HepG2 (cell line): ENCODE data around the gene TPD52L2. TPM values are rescaled to one million over a fixed set of nuclear protein-coding genes. Genes with fewer than 3 reads are reported as not detected.
A peak's percentile ranks its signal among the peaks of the same experiment; 100 is the strongest.

Experiments used
- AGO2 ChIP-seq: fragments of 200-400 bp; formaldehyde crosslinking; optimal IDR thresholded peaks from 2 replicates; pipeline ENCODE3; 2017; ENCODE audit warnings: mild to moderate bottlenecking, low read depth, low read length, moderate library complexity
- ETV5 ChIP-seq: IDR thresholded peaks from 2 replicates; pipeline ENCODE4 v1.6.1; 2018; ENCODE audit warnings: missing biosample characterization, missing genetic modification reagents, inconsistent platforms, borderline replicate concordance
- FLYWCH1 ChIP-seq: sonication (generic); formaldehyde crosslinking; IDR thresholded peaks from 2 replicates; pipeline ENCODE4 v1.8.1; 2023; ENCODE audit warnings: mild to moderate bottlenecking, missing genetic modification reagents
- FOXO1 ChIP-seq: sonication (generic); formaldehyde crosslinking; IDR thresholded peaks from 2 replicates; pipeline ENCODE4 v1.4.0; 2020; ENCODE audit warnings: missing genetic modification reagents
- GFI1 ChIP-seq: sonication (generic); formaldehyde crosslinking; IDR thresholded peaks from 2 replicates; pipeline ENCODE4 v1.5.0; 2020; ENCODE audit warnings: missing genetic modification reagents, mild to moderate bottlenecking, borderline replicate concordance
- HOXA9 ChIP-seq: sonication (generic); formaldehyde crosslinking; IDR thresholded peaks from 2 replicates; pipeline ENCODE4 v1.8.1; 2022; ENCODE audit warnings: missing genetic modification reagents, mild to moderate bottlenecking, moderate library complexity, borderline replicate concordance
- MEIS1 ChIP-seq: sonication (generic); formaldehyde crosslinking; IDR thresholded peaks from 2 replicates; pipeline ENCODE4 v1.9.0; 2021; ENCODE audit warnings: mild to moderate bottlenecking, missing genetic modification reagents, moderate library complexity, borderline replicate concordance
- PAF1 ChIP-seq: IDR thresholded peaks from 2 replicates; pipeline ENCODE4 v1.6.1; 2016; ENCODE audit warnings: missing genetic modification reagents, missing compliant biosample characterization
- RELA ChIP-seq: sonication (generic); formaldehyde crosslinking; IDR thresholded peaks from 2 replicates; pipeline ENCODE4 v1.4.0; 2020; ENCODE audit warnings: missing genetic modification reagents
- RXRB ChIP-seq: IDR thresholded peaks from 2 replicates; pipeline ENCODE4 v1.6.1; 2016; ENCODE audit warnings: borderline replicate concordance, missing genetic modification reagents, missing compliant biosample characterization
- SMAD1 ChIP-seq: sonication (generic); formaldehyde crosslinking; IDR thresholded peaks from 2 replicates; pipeline ENCODE4 v1.4.0; 2020; ENCODE audit warnings: missing genetic modification reagents, low read depth, mild to moderate bottlenecking, borderline replicate concordance
- YY1 ChIP-seq: IDR thresholded peaks from 2 replicates; pipeline ENCODE4 v1.6.1; 2011; ENCODE audit warnings: low read length, low read depth, moderate library complexity, mild to moderate bottlenecking; ENCODE audit not compliant: insufficient read depth, insufficient replicate concordance
- ZNF232 ChIP-seq: sonication (generic); formaldehyde crosslinking; IDR thresholded peaks from 2 replicates; pipeline ENCODE4 v1.4.0; 2020; ENCODE audit warnings: missing genetic modification reagents, borderline replicate concordance
- ZNF383 ChIP-seq: sonication (generic); formaldehyde crosslinking; IDR thresholded peaks from 2 replicates; pipeline ENCODE4 v1.4.0; 2020; ENCODE audit warnings: missing genetic modification reagents, mild to moderate bottlenecking, borderline replicate concordance
- ZNF432 ChIP-seq: sonication (generic); formaldehyde crosslinking; IDR thresholded peaks from 2 replicates; pipeline ENCODE4 v1.5.0; 2020; ENCODE audit warnings: missing genetic modification reagents, mild to moderate bottlenecking, borderline replicate concordance
- polyA plus RNA-seq, 8 experiments: library from polyadenylated mRNA; depleted of rRNA in 3 of 8; stranded (reverse) in 7 of 8; unstranded in 1 of 8; fragments of >200 nt; fragmentation: Illumina TruSeq in 4 of 8; extraction: Trizol in 4 of 8; gene quantifications; 2 replicates each; pipeline versions ENCODE4 v1.2.1 to v1.2.3, GENCODE V29; 2011 to 2016; ENCODE audit warnings: low read depth in 4 of 8, missing spikeins in 1 of 8, mixed read lengths in 1 of 8; ENCODE audit not compliant: insufficient read depth in 1 of 8
- total RNA-seq, 5 experiments: library from RNA; depleted of rRNA; stranded (reverse); fragments of >200 nt; fragmentation: Illumina TruSeq; extraction: Trizol; gene quantifications; 2 replicates each; pipeline ENCODE4 v1.2.3, GENCODE V29; 2016; ENCODE audit warnings: low read depth in 1 of 5
- TF ChIP-seq, protein P1 (sequence below): sonication (generic); formaldehyde crosslinking; IDR thresholded peaks from 2 replicates; pipeline ENCODE4 v1.5.0; 2020; ENCODE audit warnings: missing genetic modification reagents
- TF ChIP-seq, protein P2 (sequence below): sonication (generic); formaldehyde crosslinking; IDR thresholded peaks from 2 replicates; pipeline ENCODE4 v1.5.0; 2020; ENCODE audit warnings: mild to moderate bottlenecking, missing genetic modification reagents, moderate library complexity
- TF ChIP-seq, protein P3 (sequence below): sonication (generic); formaldehyde crosslinking; IDR thresholded peaks from 2 replicates; pipeline ENCODE4 v1.5.0; 2020; ENCODE audit warnings: mild to moderate bottlenecking, missing genetic modification reagents
- TF ChIP-seq, protein P4 (sequence below): sonication (generic); formaldehyde crosslinking; conservative IDR thresholded peaks from 2 replicates; pipeline ENCODE4 v1.8.0; 2022; ENCODE audit warnings: missing genetic modification reagents
- TF ChIP-seq, protein P5 (sequence below): sonication (generic); formaldehyde crosslinking; IDR thresholded peaks from 2 replicates; pipeline ENCODE4 v1.5.0; 2020; ENCODE audit warnings: mild to moderate bottlenecking, low read depth, missing genetic modification reagents, borderline replicate concordance

Gene TPD52L2
- total and polyA plus RNA-seq, 2 of the 13 experiments (the other 11 are each of a cell fraction or from before 2014, with no cell fraction given) = 156 to 184 TPM

DNA sequence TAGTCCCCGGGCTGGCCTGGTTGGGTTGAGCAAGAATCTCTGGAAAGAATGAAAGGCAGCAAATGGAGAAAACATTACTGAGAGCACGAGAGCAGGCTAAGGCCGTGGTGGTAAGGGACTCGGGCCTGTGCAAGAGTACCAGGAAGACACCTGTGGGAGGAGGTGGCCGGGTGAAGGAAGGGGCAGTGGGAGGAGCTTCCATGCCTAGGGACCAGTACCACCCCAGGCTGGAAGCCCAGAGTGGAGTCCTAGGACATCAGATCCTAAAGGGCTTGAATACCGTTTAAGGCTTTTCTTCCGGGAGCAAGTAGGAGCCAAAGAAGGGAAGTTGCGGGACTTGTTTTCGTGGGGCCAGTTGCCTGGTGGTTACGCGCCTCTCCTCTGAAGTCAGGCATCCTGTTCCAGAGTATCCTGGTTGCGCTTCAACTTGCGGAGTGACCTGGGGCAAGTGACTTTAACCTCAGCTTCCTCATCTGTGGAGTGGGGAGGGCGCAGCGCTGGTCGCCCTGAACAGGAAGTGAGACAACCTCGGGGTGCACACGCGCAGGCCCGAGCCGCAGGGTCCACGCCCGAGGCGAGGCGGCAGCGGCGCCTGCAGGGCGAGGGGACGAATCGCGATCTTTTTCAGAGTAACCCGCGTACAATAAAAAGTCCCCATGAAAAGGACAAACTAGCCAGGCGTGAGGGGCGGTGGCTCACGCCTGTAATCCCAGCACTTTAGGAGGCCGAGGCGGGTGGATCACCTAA, 1.1 kb upstream of the TPD52L2 start (continued):
- TF ChIP-seq ETV5 (CRISPR knock-in tag) (peak; percentile 93), RELA (CRISPR knock-in tag) (no peak; the same call in none of the 2 replicates), MEIS1 (CRISPR knock-in tag) (peak; percentile 69), FOXO1 (no peak; the same call in 1 of the 2 replicates), SMAD1 (CRISPR knock-in tag) (peak; percentile 88; the same call in 1 of the 2 replicates), RXRB (CRISPR knock-in tag) (peak; percentile 78), FLYWCH1 (no peak), HOXA9 (no peak), ZNF432 (no peak), ZNF232 (peak; percentile 23; the same call in 1 of the 2 replicates), PAF1 (CRISPR knock-in tag) (0 out of 2 replicates have a peak, but pooled peaks have one; percentile 33), ZNF383 (CRISPR knock-in tag) (no peak), AGO2 (peak; percentile 85), GFI1 (peak; percentile 74; the same call in 1 of the 2 replicates), YY1 (peak; percentile 73)
- TF ChIP-seq, protein P1, sequence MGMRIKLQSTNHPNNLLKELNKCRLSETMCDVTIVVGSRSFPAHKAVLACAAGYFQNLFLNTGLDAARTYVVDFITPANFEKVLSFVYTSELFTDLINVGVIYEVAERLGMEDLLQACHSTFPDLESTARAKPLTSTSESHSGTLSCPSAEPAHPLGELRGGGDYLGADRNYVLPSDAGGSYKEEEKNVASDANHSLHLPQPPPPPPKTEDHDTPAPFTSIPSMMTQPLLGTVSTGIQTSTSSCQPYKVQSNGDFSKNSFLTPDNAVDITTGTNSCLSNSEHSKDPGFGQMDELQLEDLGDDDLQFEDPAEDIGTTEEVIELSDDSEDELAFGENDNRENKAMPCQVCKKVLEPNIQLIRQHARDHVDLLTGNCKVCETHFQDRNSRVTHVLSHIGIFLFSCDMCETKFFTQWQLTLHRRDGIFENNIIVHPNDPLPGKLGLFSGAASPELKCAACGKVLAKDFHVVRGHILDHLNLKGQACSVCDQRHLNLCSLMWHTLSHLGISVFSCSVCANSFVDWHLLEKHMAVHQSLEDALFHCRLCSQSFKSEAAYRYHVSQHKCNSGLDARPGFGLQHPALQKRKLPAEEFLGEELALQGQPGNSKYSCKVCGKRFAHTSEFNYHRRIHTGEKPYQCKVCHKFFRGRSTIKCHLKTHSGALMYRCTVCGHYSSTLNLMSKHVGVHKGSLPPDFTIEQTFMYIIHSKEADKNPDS (CRISPR knock-in tag) = 0 out of 2 replicates have a peak, but pooled peaks have one; percentile 83
- TF ChIP-seq, protein P2, sequence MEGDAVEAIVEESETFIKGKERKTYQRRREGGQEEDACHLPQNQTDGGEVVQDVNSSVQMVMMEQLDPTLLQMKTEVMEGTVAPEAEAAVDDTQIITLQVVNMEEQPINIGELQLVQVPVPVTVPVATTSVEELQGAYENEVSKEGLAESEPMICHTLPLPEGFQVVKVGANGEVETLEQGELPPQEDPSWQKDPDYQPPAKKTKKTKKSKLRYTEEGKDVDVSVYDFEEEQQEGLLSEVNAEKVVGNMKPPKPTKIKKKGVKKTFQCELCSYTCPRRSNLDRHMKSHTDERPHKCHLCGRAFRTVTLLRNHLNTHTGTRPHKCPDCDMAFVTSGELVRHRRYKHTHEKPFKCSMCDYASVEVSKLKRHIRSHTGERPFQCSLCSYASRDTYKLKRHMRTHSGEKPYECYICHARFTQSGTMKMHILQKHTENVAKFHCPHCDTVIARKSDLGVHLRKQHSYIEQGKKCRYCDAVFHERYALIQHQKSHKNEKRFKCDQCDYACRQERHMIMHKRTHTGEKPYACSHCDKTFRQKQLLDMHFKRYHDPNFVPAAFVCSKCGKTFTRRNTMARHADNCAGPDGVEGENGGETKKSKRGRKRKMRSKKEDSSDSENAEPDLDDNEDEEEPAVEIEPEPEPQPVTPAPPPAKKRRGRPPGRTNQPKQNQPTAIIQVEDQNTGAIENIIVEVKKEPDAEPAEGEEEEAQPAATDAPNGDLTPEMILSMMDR (CRISPR knock-in tag) = peak; percentile 100
- TF ChIP-seq, protein P3, sequence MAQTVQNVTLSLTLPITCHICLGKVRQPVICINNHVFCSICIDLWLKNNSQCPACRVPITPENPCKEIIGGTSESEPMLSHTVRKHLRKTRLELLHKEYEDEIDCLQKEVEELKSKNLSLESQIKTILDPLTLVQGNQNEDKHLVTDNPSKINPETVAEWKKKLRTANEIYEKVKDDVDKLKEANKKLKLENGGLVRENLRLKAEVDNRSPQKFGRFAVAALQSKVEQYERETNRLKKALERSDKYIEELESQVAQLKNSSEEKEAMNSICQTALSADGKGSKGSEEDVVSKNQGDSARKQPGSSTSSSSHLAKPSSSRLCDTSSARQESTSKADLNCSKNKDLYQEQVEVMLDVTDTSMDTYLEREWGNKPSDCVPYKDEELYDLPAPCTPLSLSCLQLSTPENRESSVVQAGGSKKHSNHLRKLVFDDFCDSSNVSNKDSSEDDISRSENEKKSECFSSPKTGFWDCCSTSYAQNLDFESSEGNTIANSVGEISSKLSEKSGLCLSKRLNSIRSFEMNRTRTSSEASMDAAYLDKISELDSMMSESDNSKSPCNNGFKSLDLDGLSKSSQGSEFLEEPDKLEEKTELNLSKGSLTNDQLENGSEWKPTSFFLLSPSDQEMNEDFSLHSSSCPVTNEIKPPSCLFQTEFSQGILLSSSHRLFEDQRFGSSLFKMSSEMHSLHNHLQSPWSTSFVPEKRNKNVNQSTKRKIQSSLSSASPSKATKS (CRISPR knock-in tag) = peak; percentile 97
- TF ChIP-seq, protein P4, sequence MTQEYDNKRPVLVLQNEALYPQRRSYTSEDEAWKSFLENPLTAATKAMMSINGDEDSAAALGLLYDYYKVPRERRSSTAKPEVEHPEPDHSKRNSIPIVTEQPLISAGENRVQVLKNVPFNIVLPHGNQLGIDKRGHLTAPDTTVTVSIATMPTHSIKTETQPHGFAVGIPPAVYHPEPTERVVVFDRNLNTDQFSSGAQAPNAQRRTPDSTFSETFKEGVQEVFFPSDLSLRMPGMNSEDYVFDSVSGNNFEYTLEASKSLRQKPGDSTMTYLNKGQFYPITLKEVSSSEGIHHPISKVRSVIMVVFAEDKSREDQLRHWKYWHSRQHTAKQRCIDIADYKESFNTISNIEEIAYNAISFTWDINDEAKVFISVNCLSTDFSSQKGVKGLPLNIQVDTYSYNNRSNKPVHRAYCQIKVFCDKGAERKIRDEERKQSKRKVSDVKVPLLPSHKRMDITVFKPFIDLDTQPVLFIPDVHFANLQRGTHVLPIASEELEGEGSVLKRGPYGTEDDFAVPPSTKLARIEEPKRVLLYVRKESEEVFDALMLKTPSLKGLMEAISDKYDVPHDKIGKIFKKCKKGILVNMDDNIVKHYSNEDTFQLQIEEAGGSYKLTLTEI (CRISPR knock-in tag) = no peak
- TF ChIP-seq, protein P5, sequence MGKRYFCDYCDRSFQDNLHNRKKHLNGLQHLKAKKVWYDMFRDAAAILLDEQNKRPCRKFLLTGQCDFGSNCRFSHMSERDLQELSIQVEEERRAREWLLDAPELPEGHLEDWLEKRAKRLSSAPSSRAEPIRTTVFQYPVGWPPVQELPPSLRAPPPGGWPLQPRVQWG (CRISPR knock-in tag) = no peak
